PC-3 (cell line): ENCODE measurements around the gene NPFF.

ENCODE experiments used
- EZH2 ChIP-seq: fragments of 300-600 bp; sonication (generic); IDR thresholded peaks from one replicate; pipeline ENCODE4 v1.6.1; 2017; ENCODE audit warnings: antibody characterized with exemption, mild to moderate bottlenecking, low read length; ENCODE audit not compliant: unreplicated experiment
- TF ChIP-seq, protein P1 (sequence below): fragments of 300-600 bp; sonication (generic); conservative IDR thresholded peaks from 2 replicates; pipeline ENCODE4 v1.5.1; 2017; ENCODE audit warnings: antibody characterized with exemption, low read depth, mild to moderate bottlenecking, low read length

DNA sequence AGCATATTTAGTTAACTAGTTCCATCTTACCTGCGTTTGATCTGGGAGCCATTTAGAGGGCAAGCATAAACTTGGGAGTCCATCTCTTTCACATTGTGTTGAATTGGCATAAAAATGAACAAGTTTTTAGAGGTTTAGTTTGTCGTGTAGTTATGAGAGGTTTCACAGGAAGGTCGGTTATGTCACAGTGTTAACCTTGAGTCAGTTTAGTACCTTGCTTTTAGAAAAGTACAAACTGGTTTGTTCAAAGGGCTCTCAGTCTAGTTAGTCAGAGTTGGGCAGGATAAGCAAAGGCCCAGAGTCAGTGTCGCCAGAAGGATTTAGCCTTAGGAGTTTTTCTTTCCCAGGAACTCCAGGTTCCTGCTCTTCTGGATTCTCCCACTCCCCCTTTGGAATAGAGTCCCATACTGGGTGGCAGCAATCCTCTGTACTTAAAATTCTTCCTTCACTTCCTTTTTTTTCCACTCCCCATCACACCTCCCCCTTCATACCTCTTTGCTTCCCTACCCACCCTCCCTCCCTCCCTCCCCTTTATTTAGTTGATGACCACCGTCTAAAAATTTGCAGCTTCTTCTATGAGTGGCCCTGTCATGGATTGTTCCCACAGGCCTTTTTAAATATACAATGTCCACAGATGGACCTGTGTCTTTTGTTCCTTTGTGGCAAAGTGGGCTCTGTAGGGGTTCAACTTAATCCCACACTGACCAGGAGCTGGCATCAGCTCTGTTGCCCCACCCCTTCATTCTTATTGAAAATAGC is 43.3 kb downstream of the NPFF start:
- TF ChIP-seq, protein P1, sequence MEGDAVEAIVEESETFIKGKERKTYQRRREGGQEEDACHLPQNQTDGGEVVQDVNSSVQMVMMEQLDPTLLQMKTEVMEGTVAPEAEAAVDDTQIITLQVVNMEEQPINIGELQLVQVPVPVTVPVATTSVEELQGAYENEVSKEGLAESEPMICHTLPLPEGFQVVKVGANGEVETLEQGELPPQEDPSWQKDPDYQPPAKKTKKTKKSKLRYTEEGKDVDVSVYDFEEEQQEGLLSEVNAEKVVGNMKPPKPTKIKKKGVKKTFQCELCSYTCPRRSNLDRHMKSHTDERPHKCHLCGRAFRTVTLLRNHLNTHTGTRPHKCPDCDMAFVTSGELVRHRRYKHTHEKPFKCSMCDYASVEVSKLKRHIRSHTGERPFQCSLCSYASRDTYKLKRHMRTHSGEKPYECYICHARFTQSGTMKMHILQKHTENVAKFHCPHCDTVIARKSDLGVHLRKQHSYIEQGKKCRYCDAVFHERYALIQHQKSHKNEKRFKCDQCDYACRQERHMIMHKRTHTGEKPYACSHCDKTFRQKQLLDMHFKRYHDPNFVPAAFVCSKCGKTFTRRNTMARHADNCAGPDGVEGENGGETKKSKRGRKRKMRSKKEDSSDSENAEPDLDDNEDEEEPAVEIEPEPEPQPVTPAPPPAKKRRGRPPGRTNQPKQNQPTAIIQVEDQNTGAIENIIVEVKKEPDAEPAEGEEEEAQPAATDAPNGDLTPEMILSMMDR, result no peak
- no peak for TF ChIP-seq EZH2
